ENCODE results near the gene DACH1. TPM values are rescaled to one million over a fixed set of nuclear protein-coding genes. Genes with fewer than 3 reads are reported as not detected.

Gene DACH1
- total RNA-seq, 1 donor from 2014 or later: not detected

DNA sequence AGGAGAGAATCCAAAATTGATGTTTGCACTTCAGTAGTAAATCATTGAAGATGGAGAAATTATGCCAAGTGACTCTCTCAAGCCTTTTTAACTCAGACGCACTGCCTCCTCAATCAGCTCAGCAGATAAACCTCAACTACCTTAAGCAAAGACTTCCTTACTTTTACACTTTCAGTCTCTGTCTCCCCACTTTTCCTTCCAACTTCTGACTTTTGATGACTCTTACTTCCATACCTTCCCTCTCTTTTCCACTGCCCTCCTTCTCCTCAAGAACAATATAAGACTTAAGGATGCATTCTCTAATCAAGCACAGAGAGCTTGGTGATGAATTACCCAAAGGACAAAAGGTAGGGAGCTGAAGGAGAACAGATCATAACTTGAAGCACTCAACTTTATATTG, 4.8 kb upstream of the DACH1 start:
- Histone ChIP-seq H3K36me3 (ENCODE audit: control insufficient read depth, insufficient read depth, low read length) (no peaks in the 10 kb centered on the region), H3K4me3 (ENCODE audit: low read depth, low read length) (no peak overlapping the region), H3K27me3 (ENCODE audit: control insufficient read depth, insufficient read depth, low read length) (peaks cover 12% of the 10 kb centered on the region)
- TF ChIP-seq, protein P1, sequence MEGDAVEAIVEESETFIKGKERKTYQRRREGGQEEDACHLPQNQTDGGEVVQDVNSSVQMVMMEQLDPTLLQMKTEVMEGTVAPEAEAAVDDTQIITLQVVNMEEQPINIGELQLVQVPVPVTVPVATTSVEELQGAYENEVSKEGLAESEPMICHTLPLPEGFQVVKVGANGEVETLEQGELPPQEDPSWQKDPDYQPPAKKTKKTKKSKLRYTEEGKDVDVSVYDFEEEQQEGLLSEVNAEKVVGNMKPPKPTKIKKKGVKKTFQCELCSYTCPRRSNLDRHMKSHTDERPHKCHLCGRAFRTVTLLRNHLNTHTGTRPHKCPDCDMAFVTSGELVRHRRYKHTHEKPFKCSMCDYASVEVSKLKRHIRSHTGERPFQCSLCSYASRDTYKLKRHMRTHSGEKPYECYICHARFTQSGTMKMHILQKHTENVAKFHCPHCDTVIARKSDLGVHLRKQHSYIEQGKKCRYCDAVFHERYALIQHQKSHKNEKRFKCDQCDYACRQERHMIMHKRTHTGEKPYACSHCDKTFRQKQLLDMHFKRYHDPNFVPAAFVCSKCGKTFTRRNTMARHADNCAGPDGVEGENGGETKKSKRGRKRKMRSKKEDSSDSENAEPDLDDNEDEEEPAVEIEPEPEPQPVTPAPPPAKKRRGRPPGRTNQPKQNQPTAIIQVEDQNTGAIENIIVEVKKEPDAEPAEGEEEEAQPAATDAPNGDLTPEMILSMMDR (IDR thresholded peaks at IDR 0.05; ENCODE audit: insufficient read depth, low read length, severe bottlenecking): no peak
- FAIRE-seq (no peak), DNase-seq (ENCODE audit: low read depth) (no peak)

DNA sequence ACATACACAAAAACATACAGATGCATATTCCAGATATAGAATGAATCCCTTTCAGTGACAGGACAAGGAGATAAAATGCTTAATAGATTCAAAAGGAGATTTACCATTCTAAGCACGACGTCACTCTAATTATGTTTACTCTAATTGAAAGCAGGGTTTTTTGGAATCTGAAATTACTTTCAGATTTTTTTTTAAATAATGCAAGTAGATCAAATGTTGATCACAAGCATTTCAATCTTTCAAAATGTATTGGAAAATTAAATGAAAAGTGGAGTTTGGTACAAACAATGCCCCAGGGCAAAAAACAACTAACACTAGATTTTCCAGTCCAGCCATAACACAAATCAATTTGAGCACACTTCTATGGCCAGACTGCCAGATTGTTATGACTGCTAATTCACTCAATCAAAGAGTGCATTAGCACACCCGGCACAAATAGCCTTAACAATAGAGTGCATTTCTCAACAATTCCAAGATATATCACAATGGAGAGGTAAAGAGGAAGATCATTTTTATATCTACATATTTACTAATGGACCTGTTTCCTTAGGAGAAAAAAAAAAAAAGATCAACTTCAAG, 4.3 kb upstream of the DACH1 start:
- no peaks in the 10 kb centered on the region for H3K36me3 ChIP-seq (ENCODE audit: control insufficient read depth, insufficient read depth, low read length)
- FAIRE-seq (no peak), DNase-seq (ENCODE audit: low read depth) (no peak)
- peaks cover 16% of the 10 kb centered on the region for H3K27me3 ChIP-seq (ENCODE audit: control insufficient read depth, insufficient read depth, low read length)
- TF ChIP-seq, protein P1 (IDR thresholded peaks at IDR 0.05; ENCODE audit: insufficient read depth, low read length, severe bottlenecking): no peak
- H3K4me3 ChIP-seq (ENCODE audit: low read depth, low read length): no peak overlapping the region

DNA sequence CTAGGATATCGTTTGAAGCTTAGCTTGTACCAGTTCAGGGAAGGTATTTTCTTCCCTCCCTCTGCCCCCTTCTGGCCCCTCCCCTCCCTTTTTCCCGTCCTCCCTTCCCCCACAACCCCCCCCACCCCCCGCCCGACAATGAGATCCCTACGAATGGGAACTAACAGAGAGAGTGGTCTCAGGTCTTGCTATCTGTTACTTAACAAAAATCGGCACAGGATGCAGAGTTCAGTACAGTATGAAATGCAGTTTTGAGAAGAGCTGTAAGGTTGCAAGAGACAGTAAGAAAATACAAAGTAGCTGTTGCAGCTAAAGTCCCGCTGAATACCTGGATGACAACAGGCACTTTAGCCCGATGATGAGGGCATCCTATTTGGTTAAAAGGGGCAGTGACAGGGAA, 3.1 kb upstream of the DACH1 start:
- peaks cover 24% of the 10 kb centered on the region for H3K27me3 ChIP-seq (ENCODE audit: control insufficient read depth, insufficient read depth, low read length)
- DNase-seq (ENCODE audit: low read depth) (no peak), FAIRE-seq (no peak)
- no peak overlapping the region for H3K4me3 ChIP-seq (ENCODE audit: low read depth, low read length)
- no peaks in the 10 kb centered on the region for H3K36me3 ChIP-seq (ENCODE audit: control insufficient read depth, insufficient read depth, low read length)
- TF ChIP-seq, protein P1 (IDR thresholded peaks at IDR 0.05; ENCODE audit: insufficient read depth, low read length, severe bottlenecking): no peak

DNA sequence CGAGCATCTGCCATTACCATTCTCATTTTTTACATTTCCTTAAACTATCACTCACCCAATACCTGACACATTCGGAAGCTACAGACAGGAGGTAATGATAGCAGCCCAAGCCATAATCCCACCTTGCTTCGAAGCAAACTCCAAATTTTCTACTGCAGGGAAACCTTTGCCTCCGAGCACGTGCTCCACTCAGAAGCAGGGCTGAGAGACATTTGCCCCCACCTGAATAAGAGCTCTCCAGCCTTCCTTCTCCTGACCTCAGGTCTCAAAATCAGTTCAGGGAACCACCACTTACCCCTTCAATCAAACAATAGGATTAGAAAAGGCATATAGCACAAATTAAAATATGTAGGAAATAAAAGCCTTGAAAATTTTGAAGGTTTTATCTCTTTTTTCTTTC, 2.3 kb upstream of the DACH1 start:
- FAIRE-seq: no peak
- TF ChIP-seq, protein P1 (IDR thresholded peaks at IDR 0.05; ENCODE audit: insufficient read depth, low read length, severe bottlenecking): no peak
- peaks cover 32% of the 10 kb centered on the region for H3K27me3 ChIP-seq (ENCODE audit: control insufficient read depth, insufficient read depth, low read length)

DNA sequence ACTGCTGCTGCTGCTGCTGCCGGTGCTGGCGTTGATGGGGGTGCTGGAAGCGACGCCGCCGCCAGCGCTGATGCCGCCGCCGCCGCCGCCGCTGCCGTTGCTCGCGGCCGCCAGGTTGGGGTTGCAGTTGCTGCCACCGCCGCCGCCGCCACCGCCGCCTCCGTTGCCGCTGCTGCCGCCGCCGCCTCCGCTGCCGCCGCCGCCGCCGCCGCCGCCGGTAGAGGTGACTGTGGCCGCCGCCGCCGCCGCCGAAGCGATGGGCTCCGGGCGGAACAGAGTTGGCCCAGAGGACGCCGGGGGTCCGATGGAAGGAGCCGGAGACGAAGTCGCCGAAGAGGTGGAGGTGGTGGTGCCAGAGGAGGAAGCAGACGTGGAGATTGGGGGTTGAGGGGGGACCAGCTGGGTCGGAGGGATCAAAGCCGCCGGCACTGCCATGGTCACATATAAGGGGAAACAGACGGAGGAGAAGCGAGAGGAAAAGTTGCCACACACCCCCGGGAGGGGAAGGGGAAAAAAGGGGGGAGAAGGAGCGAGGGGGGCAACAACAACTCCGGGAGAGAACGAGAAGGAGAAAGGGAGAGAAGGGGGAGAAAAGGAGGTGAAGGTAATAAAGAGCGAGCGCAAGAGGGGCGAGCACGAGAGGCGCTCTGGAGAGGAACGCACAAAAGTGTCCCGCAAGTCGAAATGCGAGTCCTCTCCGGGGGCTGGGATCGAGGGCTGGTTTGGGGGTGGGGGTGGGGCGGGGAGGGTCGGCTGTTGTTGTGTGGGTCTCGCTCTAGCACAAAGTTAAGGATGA, 471 bp downstream of the DACH1 start:
- TF ChIP-seq, protein P1 (IDR thresholded peaks at IDR 0.05; ENCODE audit: insufficient read depth, low read length, severe bottlenecking): no peak
- peak overlapping the region; percentile 27 for H3K4me3 ChIP-seq (ENCODE audit: low read depth, low read length)
- no peak for FAIRE-seq
- no peak for DNase-seq (ENCODE audit: low read depth)
- H3K27me3 ChIP-seq (ENCODE audit: control insufficient read depth, insufficient read depth, low read length): peaks cover 35% of the 10 kb centered on the region
- no peaks in the 10 kb centered on the region for H3K36me3 ChIP-seq (ENCODE audit: control insufficient read depth, insufficient read depth, low read length)

More for the DNA sequence above, 2.3 kb upstream of the DACH1 start:
- Histone ChIP-seq H3K4me3 (ENCODE audit: low read depth, low read length) (no peak overlapping the region), H3K36me3 (ENCODE audit: control insufficient read depth, insufficient read depth, low read length) (no peaks in the 10 kb centered on the region)
- no peak for DNase-seq (ENCODE audit: low read depth)

All from bronchial epithelial cell (primary cell).